ENCODE results near the gene GPR35. TPM values are rescaled to one million over a fixed set of nuclear protein-coding genes. Genes with fewer than 3 reads are reported as not detected.
A peak's percentile ranks its signal among the peaks of the same experiment; 100 is the strongest.

Gene GPR35
- polyA plus RNA-seq, 1 of the 3 experiments (the other 2 are of a cell fraction), result 1.2 TPM

DNA sequence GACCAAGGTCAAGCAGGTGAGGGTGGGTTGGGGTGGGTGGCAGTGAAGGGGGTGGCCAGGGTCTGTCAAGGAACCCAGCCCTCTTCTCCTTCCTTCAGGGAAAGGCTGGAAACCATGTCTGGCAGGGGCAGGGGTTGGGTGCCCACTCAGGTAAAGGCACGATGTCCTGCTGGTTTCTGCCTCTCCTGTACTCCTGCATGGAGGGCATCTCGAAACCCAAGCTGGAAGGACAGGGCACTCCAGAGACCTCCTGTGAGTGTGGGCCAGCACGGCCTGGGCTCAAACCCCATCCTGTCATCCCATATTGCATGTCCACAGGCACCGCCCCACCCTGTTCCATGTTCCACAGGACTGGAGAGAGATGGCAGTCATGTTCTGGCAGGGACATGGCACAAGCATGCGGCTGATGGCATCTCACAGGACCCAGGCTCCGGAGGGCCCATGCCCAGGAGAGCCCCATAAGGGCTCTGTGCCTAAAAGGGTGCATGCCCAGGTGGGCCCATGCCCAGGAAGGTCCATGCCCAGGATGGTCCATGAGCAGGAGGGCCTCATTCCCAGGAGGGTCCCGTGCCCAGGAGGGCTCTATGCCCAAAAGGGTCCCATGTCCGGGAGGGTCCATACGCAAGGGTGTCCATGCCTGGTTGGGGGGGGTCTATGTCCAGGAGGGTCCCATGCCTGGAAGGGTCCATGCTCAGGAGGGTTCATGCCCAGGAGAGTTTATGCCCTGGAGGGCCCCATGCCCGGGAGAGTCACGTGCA is 6.4 kb downstream of the GPR35 start:
- WGBS (ENCODE audit: low lambda C conversion rate), result 49% methylated on average over 9 of the region's 11 CpGs
- CTCF ChIA-PET, result no interaction called here
- no peak for TF ChIP-seq YY1 (IDR thresholded peaks at IDR 0.05; ENCODE audit: low read depth)
- TF ChIP-seq USF1 (IDR thresholded peaks at IDR 0.05; ENCODE audit: borderline replicate concordance, low read depth), result no peak
- no peak for TF ChIP-seq MEF2A (IDR thresholded peaks at IDR 0.05; ENCODE audit: borderline replicate concordance, low read depth)
- TF ChIP-seq NRF1 (IDR thresholded peaks at IDR 0.05; ENCODE audit: low read depth, low read length), result no peak
- no peak for TF ChIP-seq FOXJ3 (CRISPR knock-in tag; IDR thresholded peaks at IDR 0.05)
- no peak for TF ChIP-seq TAF1 (IDR thresholded peaks at IDR 0.05; ENCODE audit: borderline replicate concordance, low read depth, low read length)
- no peak for TF ChIP-seq RXRA (IDR thresholded peaks at IDR 0.05; ENCODE audit: borderline replicate concordance, low read depth)
- TF ChIP-seq, protein P1, sequence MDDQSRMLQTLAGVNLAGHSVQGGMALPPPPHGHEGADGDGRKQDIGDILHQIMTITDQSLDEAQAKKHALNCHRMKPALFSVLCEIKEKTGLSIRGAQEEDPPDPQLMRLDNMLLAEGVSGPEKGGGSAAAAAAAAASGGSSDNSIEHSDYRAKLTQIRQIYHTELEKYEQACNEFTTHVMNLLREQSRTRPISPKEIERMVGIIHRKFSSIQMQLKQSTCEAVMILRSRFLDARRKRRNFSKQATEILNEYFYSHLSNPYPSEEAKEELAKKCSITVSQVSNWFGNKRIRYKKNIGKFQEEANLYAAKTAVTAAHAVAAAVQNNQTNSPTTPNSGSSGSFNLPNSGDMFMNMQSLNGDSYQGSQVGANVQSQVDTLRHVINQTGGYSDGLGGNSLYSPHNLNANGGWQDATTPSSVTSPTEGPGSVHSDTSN (IDR thresholded peaks at IDR 0.05), result no peak
- no peak for TF ChIP-seq CTCF (IDR thresholded peaks at IDR 0.05)
- no peak for TF ChIP-seq ELF1 (IDR thresholded peaks at IDR 0.05)
- no peak for TF ChIP-seq EP300 (IDR thresholded peaks at IDR 0.05; ENCODE audit: borderline replicate concordance in 1 of 2, low read depth in 1 of 2, low read length in 1 of 2)
- no peak for TF ChIP-seq MAX (IDR thresholded peaks at IDR 0.05; ENCODE audit: low read depth)
- no peak for TF ChIP-seq RFX5 (IDR thresholded peaks at IDR 0.05; ENCODE audit: low read length)
- no peak for TF ChIP-seq USF2 (IDR thresholded peaks at IDR 0.05; ENCODE audit: borderline replicate concordance, low read depth, low read length)
- TF ChIP-seq RAD21 (IDR thresholded peaks at IDR 0.05; ENCODE audit: low read length), result no peak
- no peak for TF ChIP-seq MXI1 (IDR thresholded peaks at IDR 0.05; ENCODE audit: low read depth, low read length)

More for the DNA sequence above, 6.4 kb downstream of the GPR35 start:
- peak; percentile 22 for DNase-seq
- H4K20me1 ChIP-seq (ENCODE audit: insufficient read depth), result no peaks in the 10 kb centered on the region
- H3K79me2 ChIP-seq (ENCODE audit: insufficient read depth), result no peaks in the 10 kb centered on the region
- no peaks in the 10 kb centered on the region for H3K36me3 ChIP-seq (replicated peaks in 1 of 2; ENCODE audit: control insufficient read depth in 1 of 2, insufficient read depth in 2 of 2, low read length in 1 of 2)
- POLR2A ChIA-PET, result no interaction called here
- no peak overlapping the region for H3K4me2 ChIP-seq
- no peaks in the 10 kb centered on the region for H3F3A ChIP-seq (replicated peaks; ENCODE audit: insufficient read depth)
- H3K4me3 ChIP-seq (ENCODE audit: low read depth in 2 of 2, low read length in 1 of 2), result no peak overlapping the region
- no peaks in the 10 kb centered on the region; a peak in 1 of 4 replicates for H3K4me1 ChIP-seq (ENCODE audit: control insufficient read depth in 1 of 2, insufficient read depth in 2 of 2, low read depth in 1 of 2, low read length in 1 of 2)
- no peak overlapping the region for H3K27ac ChIP-seq (ENCODE audit: low read depth in 2 of 2, low read length in 1 of 2)
- H3K9me3 ChIP-seq, result no peaks in the 10 kb centered on the region
- H2AFZ ChIP-seq (ENCODE audit: low read depth), result no peak overlapping the region
- H3K9ac ChIP-seq, result no peak overlapping the region
- H3K9me2 ChIP-seq, result no peaks in the 10 kb centered on the region
- H3K27me3 ChIP-seq (ENCODE audit: insufficient read depth), result no peaks in the 10 kb centered on the region

All from SK-N-SH (cell line).